HG03139 (cell line): ENCODE measurements around the gene OR5AS1.
"Not testable (repeated sequence)": the region's sequence is repeated elsewhere in the genome, so short reads cannot be mapped to it uniquely, and the experiment has no call there.

ENCODE experiments used
- ATAC-seq: cut with Tn5 transposase; IDR thresholded peaks from one replicate; pipeline ENCODE4 v1.9.1; 2021; ENCODE audit not compliant: unreplicated experiment

Gene OR5AS1

GRCh38 chr11:56027354-56027753, at the start of gene OR5AS1:
Gene OR5AS1, plus strand, starts transcription at chr11:56027654. Its CDS starts 2,765 bp downstream, at chr11:56030419.
- ATAC-seq: no peak

- no peak for ATAC-seq
Measured at GRCh38 chr11:55994525-55994924, 32.9 kb upstream of the OR5AS1 start, which contains the start of gene OR5F1. Gene OR5F1, minus strand, starts transcription at chr11:55994625. Its CDS starts 0 bp downstream, at chr11:55994625.

GRCh38 chr11:56010716-56011115, 16.7 kb upstream of the OR5AS1 start:
- ATAC-seq: no peak

- no peak for ATAC-seq
Measured at GRCh38 chr11:56013805-56014204, 13.6 kb upstream of the OR5AS1 start.

- ATAC-seq: no peak
Measured at GRCh38 chr11:56045538-56045937, 18.1 kb downstream of the OR5AS1 start.

GRCh38 chr11:56048480-56048879, 21.0 kb downstream of the OR5AS1 start:
- ATAC-seq: no peak

- no peak for ATAC-seq
Measured at GRCh38 chr11:56049487-56049886, 22.0 kb downstream of the OR5AS1 start.

GRCh38 chr11:56056366-56056765, 28.9 kb downstream of the OR5AS1 start:
- not testable (repeated sequence) for ATAC-seq

- not testable (repeated sequence) for ATAC-seq
Measured at GRCh38 chr11:56057661-56058237, 30.3 kb downstream of the OR5AS1 start.

GRCh38 chr11:56058260-56058780, 30.9 kb downstream of the OR5AS1 start:
- not testable (repeated sequence) for ATAC-seq

GRCh38 chr11:56066980-56067379, 39.5 kb downstream of the OR5AS1 start:
- ATAC-seq: no peak
